Bronchial epithelial cell (primary cell): ENCODE results near the gene PREX1. TPM values are rescaled to one million over a fixed set of nuclear protein-coding genes. Genes with fewer than 3 reads are reported as not detected.
"Not testable (repeated sequence)": the region's sequence is repeated elsewhere in the genome, so short reads cannot be mapped to it uniquely, and the experiment has no call there.

Source experiments
- DNase-seq: peaks from one replicate; pipeline ENCODE4 v3.0.0-alpha.2; 2010; ENCODE audit warnings: low read depth
- FAIRE-seq: peaks from 2 replicates; lab custom pipeline; 2011; peaks lifted over from hg19 to GRCh38; lab: Jason Lieb, UNC
- H3K27me3 ChIP-seq: 2 replicates; pipeline ENCODE4 v1.5.1; 2011; ENCODE audit warnings: low read length; ENCODE audit not compliant: control insufficient read depth, insufficient read depth
- H3K36me3 ChIP-seq: 2 replicates; pipeline ENCODE4 v1.5.1; 2011; ENCODE audit warnings: low read length; ENCODE audit not compliant: control insufficient read depth, insufficient read depth
- H3K4me3 ChIP-seq: 2 replicates; pipeline ENCODE4 v1.5.1; 2011; ENCODE audit warnings: mild to moderate bottlenecking, low read depth, low read length, control low read depth
- CTCF ChIP-seq: IDR thresholded peaks from 2 replicates; pipeline ENCODE4 v1.5.1; 2011; ENCODE audit warnings: mild to moderate bottlenecking, moderate library complexity, low read length, control low read depth, inconsistent platforms; ENCODE audit not compliant: insufficient read depth, severe bottlenecking
- total RNA-seq: library from RNA; depleted of rRNA; stranded (reverse); fragments of >200 nt; gene quantifications from 2 replicates; pipeline ENCODE4 v1.2.1, GENCODE V29; 2014

Gene PREX1
- total RNA-seq, 1 donor from 2014 or later: under 0.01 TPM

DNA sequence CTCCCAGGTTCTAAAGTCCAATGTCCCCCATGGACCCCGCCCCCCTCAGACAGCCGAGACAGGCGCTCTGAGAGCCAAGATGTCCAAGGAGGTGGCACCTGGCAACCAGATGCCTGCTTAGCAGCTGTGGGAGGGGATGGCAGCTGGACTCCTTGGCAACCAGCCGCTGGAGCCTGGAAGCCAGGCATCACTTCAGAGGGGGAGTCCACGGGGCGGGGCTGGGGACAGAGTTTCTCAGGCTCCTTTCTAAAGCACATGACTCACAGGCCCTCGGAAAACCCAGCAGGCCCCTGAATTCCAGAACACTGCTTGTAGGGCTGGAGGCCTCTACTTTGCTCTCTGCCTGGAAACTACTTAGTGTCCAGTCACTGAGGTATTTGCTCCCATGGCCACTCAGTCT lies 51.5 kb downstream of the PREX1 start:
- DNase-seq: no peak
- no peak for TF ChIP-seq CTCF
- H3K27me3 ChIP-seq: no peaks in the 10 kb centered on the region
- no peak for FAIRE-seq
- no peak overlapping the region for H3K4me3 ChIP-seq
- no peaks in the 10 kb centered on the region for H3K36me3 ChIP-seq

DNA sequence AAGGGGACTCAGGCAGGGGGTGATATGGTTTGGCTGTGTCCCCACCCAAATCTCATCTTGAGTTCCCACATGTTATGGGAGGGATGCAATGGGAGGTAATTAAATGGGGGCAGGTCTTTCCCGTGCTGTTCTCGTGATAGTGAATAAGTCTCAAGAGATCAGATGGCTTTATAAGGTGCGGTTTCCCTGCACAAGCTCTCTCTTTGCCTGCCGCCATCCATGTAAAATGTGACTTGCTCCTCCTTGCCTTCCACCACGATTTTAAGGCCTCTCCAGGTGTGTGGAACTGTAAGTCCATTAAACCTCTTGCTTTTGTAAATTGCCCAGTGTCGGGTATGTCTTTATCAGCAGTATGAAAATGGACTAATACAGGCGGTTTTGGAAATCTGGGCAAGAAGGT lies 52.3 kb downstream of the PREX1 start:
- H3K4me3 ChIP-seq, H3K36me3 ChIP-seq, DNase-seq, H3K27me3 ChIP-seq, FAIRE-seq: not testable (repeated sequence)

- H3K27me3 ChIP-seq: no peaks in the 10 kb centered on the region
- no peak for TF ChIP-seq CTCF
- no peak overlapping the region for H3K4me3 ChIP-seq
- DNase-seq (no peak), FAIRE-seq (no peak)
- no peaks in the 10 kb centered on the region for H3K36me3 ChIP-seq
Measured at GRCh38 chr20:48774696-48775095, 53.1 kb downstream of the PREX1 start.

DNA sequence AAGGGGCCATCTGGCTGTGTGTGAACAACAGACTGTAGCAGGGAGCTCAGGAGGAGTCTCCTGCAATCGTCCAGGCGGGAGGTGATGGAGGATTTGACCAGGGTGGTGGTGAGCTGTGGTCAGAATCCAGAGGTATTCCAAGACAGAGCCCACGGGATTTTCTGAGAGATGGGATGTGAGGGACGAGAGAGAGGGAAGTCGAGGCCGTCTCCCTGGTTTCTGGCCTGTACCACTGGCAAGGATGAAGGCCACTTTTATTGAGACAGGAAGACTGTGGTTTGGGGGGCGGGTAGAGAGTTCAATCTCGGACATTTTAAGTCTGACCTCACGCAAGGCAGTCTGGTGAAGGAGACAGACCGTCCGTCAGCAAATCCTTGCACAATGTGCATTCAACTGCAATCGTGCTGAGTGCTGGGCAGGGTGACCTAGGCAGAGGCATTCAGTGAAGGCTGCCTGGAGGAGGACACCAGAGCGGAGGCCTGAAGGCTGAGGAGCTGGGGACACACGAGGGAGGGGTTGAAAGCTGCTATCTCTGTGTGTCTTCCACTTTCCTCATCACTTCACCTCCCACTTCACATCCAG lies 53.9 kb downstream of the PREX1 start:
- FAIRE-seq (no peak), DNase-seq (no peak)
- no peaks in the 10 kb centered on the region for H3K36me3 ChIP-seq
- TF ChIP-seq CTCF: no peak
- H3K27me3 ChIP-seq: no peaks in the 10 kb centered on the region
- H3K4me3 ChIP-seq: no peak overlapping the region

DNA sequence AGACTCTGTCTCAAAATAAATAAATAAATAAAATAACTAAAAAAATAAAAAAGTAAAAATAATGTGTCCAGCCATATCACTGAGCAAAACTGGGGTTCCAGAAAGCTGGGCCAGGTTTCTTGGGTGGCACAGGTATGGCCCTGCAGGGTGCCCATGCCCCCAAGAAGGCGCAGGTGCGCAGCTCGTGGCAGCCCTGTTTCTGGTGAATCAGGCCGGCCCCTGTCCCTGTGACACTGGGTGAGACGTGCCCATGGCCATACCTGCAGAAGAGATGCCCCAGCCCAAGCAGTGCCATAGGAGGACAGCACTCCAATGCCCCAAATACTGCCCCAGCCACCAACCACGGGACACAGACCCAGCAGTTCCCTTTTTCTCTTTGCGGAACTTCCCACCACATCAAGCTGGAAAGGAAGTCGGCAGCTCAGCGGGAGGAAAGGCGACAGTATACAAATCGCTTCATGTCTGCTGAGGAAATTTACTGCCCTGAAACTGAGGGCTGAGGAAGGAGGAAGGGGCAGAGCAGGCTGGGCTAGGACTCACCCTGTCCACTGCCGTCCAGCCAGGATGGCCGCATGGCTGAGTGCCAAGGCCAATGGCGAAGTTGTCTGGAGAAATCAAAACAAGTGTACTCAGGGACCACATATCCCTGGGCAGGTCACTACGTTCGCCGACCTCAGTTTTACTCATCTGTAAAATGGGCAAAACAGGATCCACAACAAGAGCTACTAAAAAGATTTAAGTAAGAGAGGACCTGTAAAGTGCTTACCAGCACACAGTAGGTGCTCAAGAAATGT lies 55.4 kb downstream of the PREX1 start:
- no peak for FAIRE-seq
- Histone ChIP-seq H3K36me3 (no peaks in the 10 kb centered on the region), H3K4me3 (no peak overlapping the region), H3K27me3 (no peaks in the 10 kb centered on the region)
- DNase-seq: no peak
- no peak for TF ChIP-seq CTCF

- DNase-seq: no peak
- Histone ChIP-seq H3K4me3 (no peak overlapping the region), H3K36me3 (no peaks in the 10 kb centered on the region), H3K27me3 (no peaks in the 10 kb centered on the region)
- FAIRE-seq: no peak
- no peak for TF ChIP-seq CTCF
Measured at GRCh38 chr20:48771542-48771941, 56.3 kb downstream of the PREX1 start.
